GDM1 (cell line): ENCODE data around the gene STXBP6.
"Not testable (repeated sequence)": the region's sequence is repeated elsewhere in the genome, so short reads cannot be mapped to it uniquely, and the experiment has no call there.

ENCODE experiments used
- DNase-seq: peaks from one replicate; lab custom pipeline; 2025; lab: John Stamatoyannopoulos, UW

STXBP6 gene

DNA sequence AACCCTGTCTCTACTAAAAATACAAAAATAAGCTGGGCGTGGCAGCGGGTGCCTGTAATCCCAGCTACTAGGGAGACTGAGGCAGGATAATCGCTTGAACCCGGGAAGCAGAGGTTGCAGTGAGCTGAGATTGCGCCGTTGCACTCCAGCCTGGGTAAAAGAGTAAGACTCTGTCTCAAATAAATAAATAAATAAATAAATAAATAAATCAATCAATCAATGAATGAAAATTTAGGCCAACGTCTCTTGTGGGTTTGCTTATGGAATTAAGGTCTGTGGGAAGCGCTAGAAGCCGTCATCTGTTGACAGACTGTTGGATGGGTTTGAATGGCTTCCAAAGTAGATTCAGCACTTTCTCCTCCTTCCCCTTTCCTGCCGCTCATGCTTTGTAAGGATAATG lies 246.5 kb downstream of the STXBP6 start:
- DNase-seq: not testable (repeated sequence)

DNA sequence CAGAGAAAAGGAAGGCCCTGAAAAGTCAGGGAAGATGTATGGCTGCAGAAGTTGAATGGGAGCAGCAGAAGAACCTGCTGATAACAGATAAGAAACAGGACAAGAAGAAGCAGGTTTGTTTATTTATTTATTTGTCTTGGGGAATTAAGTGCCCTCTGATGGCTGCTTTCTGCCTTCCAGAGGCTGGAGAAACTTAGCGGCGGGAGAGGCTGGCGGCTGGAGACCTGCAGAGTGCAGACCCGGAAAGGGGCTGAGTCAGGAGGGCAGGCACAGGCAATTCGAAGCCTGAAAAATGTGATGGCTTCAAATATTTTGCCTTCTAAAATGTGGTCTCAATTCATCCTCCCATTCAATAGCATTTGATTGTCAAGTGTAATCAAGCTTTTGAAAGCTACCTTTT lies 247.7 kb downstream of the STXBP6 start:
- no peak for DNase-seq

DNA sequence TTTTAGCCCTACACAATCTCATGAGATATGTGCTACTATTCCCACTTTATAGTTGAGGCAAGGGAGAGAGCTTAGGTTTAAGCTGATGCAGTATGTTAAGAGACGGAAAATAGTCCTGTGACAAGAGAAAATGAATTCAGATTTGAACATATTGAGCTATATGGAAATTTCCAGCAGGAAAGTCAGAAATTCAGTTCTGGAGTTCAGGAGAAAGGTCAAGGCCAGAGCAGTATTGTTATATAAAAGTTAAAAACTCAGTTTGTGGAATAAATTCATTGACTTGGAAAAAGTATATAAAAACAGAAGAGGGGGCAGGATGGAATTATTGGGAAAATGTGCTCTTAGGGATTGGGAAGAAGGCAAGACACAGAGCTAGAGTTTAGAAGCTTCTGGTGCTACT lies 248.9 kb downstream of the STXBP6 start:
- no peak for DNase-seq

DNA sequence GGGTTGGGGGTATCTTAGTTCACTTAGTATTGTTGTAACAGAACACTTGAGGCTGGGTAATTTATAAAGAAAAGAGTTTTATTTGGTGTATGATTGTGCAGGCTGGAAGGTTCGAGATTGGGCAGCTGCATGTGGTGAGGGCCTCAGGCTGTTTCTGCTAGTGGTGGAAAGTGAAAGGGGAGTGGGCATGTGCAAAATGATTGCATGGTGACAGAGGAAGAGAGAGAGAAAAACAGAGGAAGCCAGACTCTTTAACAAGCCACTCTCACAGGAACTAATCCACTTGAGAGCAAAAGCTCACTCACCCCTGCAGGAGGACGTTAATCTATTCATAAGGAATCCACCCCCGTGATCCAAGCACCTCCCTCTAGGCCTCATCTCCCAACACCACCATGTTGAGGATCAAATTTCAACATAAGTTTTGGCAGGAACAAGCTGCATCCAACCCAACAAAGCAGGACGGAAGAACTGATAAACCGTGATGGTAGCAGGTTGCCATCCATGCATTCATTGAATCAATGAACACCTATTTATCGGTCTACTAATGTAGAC lies 251.0 kb downstream of the STXBP6 start:
- no peak for DNase-seq

DNA sequence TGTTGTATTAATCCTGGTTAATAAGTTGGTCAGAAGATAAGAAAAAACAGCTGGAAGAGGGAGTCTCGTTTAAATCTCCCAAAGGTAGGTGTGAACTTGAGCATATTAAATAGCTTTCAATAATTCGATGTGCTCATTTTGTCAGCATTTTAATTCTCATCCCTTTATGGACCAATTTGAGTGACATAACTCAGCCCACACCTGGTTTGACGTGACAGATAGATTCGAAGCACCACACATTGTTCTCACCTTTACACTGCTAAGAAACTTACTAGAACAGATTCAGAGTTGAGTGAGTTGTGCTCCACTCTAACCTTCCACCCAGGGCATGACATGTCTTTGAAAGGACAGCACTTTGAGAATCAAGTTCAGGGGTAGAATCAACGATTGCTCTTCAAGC lies 254.5 kb downstream of the STXBP6 start:
- no peak for DNase-seq

DNA sequence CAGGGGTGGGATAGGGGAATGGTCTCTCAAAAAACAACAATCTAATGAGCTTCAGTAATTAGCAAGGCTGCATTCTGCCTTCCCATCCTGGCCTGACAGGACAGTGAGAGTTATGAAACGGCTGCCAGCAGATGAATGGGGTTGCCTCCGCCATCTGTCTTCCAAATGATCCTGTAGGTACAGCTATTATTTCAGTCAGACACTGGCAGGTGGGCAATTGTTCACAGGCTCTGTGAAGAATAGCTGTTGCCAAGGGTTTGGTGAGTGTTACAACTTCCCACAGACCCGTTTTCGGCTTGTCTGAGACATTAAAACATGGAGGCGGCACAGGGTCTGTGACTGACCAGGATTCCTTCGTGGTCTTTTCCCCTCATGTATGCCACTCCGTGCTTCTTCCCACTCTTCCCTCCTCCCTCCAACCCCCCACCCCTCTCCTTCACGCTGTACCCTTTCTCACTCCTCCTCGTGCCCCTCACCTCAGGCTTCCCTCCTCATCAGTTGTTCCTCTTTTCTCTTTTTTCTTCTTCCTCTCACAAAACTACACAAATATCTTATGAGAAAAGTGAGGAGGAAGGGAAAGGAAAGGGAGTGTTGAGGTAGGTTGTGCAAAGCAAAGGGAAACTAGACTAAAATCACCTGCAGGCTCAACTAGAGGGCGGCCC lies 255.2 kb downstream of the STXBP6 start:
- DNase-seq: no peak

DNA sequence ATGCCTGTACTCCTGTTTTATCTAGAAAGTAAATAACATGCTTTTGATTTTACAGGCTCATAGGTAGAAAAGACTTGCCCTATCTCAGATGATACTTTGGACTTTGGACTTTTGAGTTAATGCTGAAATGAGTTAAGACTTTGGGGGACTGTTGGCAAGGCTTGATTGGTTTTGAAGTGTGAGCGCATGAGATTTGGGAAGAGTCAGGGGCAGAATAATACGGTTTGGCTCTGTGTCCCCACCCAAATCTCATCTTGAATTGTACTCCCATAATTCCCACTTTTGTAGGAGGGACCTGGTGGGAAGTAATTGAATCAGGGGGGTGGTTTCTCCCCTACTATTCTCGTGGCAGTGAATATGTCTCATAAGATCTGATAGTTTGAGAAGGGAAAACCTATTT lies 259.8 kb downstream of the STXBP6 start:
- no peak for DNase-seq

DNA sequence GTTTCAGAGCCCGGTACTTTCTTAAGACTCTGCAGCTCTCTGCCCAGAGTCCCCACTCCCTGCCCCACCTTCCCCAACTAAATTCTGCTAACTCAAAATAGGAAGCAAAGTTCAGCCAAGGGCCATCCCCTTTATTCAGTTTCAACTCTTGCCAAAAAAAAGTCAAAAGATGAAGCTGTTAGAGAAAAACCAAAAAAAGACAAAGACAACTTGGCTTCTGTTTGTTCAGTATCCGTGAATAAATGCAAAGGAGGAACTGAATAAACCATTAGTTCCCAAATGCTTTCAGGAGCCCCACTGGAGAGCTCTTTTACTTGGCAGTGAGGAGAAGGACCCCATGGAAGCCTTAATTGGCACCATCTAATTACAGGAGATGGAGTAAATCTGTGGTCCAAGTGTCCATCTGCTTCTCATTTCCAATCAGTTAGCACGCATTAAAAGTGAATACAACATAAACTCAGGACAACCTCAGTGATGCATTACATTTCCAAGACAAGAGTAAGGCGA lies 260.5 kb downstream of the STXBP6 start:
- no peak for DNase-seq

DNA sequence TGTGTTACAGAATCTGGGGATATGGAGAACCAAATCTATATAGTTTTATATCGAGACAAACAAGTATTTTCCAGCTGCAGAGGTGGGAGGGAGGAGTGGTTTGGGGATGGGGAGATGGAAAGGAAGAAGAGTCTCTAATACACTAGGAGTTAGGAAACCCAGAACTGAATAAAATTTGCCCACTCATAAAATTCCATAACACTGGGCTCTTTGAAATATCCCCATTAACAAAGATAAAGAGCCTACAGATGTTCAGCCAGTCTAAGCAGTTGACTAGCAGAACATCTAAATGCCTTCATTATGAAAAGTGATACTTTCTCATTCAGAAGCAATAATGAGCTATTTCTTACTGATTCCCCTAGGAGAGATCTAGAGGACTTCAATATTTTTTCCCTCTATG lies 264.2 kb downstream of the STXBP6 start:
- no peak for DNase-seq

DNA sequence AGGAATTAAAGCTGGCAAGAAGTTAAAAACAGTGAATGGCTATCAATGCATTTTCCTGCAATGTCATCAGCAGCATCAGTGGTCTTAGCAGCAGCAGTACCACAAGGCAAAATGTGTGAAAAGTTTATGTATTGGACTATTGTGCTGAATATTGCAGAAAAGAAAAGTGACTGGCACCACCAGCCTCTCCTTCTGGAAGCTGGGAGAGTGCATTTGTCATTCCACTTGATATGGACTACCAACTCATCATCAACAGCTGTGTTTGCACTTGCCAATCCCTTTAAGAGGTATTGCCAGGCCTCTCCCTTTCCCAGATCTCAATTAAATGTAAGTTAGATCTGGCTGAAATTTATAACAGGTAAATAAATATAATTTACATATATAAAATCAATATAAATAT lies 265.0 kb downstream of the STXBP6 start:
- DNase-seq: no peak

DNA sequence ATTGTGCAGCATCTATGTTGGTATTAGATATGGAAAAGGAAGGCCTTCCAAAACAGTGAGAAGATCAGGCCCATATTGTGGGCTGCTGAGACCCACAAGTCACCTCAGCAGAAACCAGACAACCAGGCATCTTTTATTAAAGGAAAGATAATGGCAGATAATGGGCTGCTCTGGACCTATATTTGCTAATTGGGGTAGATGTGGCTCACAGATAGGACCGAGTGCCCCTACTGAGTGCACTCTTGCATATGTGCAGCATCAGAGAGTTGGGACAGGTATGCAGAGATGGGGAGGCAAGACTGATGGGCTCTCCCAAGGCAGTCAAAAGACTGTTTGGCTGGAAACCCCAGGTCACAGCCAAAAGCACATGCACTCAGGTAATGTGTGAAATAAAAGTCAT lies 266.2 kb downstream of the STXBP6 start:
- no peak for DNase-seq

DNA sequence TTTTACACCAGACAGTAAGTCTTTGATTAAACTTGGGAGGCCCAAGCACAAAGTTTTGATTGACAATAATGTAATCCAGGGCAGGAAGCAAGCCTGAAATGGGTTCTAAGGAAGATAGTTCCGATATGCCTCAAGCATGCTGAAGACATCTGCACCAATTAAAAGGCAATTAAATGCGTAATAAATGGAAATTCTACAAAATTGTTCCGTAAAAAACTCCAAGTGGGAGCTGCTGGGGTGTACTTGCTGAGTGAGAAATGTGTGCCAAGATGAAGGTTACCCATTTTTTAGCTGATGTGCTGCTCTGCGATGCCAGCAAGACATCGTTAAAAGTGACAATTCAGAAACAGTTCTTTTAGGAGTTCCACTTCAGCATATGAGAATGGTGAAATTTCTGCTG lies 269.7 kb downstream of the STXBP6 start:
- no peak for DNase-seq

DNA sequence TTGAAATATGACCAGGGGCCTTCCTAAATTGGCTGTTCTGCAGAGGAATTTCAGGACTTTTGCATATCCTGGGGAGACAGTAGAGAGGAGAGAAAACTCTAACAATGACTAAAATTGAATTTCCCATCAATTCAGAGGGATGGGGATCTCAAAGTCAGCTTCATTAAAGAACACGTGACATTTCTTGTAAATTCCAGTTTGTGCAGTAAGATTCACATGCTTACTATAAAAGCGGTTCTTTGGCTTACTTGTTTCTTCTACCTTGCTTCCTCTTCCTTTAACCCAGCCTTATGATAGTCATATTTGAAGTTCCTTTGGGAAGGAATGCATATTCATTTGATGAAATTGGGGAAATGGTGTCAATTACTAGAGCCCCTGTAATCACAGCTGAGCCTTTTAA lies 272.3 kb downstream of the STXBP6 start:
- no peak for DNase-seq

DNA sequence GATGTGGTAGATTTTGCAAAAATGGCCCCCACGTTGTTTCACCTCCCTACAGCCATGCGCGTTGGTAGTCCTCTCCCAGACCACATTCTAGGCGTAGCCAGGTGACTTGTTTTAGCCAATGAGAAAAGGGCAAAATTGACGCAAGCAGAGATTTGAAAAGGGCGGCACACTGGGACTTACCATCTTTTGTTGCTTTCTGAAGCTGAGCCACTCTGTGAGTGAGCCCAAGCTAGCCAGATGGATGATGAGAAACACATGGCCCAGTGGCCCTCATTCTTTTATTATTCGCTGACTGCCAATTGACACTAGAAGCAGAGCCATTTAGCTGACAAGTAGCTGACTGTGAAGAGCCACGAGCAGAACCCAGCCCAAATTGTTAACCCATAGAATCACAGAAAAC lies 274.0 kb downstream of the STXBP6 start:
- DNase-seq: no peak

DNA sequence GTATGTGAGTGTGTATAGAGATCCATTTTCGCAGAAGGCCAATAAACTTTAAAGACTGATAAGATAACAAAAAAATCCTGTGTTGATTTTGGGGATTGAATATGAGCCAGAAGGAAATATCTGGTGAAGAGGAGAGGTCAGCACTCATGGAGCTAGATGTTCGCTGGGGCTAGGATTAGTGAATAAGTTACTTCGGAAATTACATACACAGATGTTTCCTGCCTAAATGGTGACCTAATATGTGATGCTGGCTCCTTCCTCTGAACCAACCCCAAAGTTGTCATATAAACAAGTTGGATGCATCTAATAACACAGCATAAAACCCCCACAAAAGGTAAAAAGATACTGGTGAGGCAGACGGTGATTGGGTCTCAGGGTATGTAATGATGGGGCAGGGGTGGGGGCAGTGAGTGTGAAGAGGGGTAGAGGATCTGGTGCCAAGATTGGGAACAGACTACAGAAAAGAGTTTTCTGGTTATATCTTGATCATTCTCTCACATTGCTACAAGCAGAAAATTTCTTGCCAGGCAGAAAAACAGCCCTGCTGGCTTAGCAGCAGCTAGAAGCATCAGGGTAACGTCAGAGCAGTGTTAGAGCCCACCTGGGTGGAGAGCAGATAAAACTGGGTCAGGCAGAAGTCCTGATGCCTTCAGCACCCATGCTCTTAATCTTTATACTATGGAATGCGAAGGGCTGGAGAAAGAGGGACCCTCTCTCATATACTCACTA lies 275.6 kb downstream of the STXBP6 start:
- no peak for DNase-seq

DNA sequence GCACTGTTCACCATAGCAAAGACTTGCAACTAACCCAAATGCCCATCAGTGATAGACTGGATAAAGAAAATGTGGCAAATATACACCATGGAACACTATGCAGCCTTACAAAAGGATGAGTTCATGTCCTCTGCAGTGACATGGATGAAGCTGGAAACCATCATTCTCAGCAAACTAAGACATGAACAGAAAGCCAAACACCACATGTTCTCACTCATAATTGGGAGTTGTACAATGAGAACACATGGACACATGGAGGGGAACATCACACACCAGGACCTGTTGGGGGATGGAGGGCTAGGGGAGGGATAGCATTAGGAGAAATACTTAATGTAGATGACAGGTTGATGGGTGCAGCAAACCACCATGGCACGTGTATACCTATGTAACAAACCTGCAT lies 276.4 kb downstream of the STXBP6 start:
- DNase-seq: not testable (repeated sequence)

DNA sequence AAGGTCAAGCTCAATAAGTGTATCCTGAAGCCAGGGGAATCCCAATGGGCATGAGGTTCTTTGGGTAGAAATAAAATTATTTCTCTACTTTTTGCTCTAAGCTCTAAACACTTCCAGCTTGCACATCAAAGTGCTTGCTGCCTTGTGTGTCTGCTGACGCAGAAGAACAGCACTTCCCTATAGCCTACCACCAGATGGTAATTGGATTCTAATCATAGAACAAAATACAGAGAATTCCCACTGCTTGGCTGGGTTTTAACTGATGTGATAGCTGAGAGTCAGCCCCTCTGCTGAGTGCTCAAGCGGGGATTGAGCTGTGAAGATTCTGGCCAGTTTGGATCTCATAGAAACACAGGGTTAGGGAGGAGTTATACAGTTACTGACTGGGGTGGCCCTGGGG lies 283.5 kb downstream of the STXBP6 start:
- DNase-seq: no peak

DNA sequence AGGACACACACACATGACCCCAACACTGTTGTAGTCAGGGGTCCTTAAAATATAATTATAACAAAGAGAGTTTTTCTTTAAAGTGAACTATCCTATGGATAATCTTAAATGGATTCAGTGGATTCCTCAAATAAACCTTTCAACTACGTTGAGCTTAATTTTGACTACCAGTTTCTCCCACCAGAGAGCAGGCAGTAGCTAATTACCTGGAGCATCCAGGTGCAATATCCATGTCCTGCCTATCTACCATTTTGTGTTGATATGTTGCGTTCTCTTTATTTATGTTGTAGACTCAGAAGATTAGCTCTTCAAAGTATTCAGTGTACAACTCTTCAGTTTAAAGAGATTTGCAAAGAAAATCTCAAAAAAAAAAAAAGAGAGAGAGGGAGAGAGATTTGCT lies 288.8 kb downstream of the STXBP6 start:
- no peak for DNase-seq
